Tibial nerve (tissue), 4 donors: Measurements from ENCODE around the gene DCXR.

Experiments
- CTCF ChIP-seq, 5 experiments: fragments of 200-600 bp in 3 of 5; fragments of 450-650 bp in 2 of 5; sonication (generic) in 3 of 5; IDR thresholded peaks; one replicate each; pipeline ENCODE4 v1.5.1; 2016 to 2019; ENCODE audit warnings: antibody characterized with exemption in 5 of 5, mild to moderate bottlenecking in 3 of 5, moderate library complexity in 2 of 5
- EP300 ChIP-seq, 2 donors: sonication (generic); formaldehyde crosslinking; IDR thresholded peaks; one replicate each; pipeline ENCODE4 v1.6.1; 2017; ENCODE audit warnings: antibody characterized with exemption in 2 of 2, mild to moderate bottlenecking in 1 of 2
- POLR2A ChIP-seq, 2 donors: fragments of 450-650 bp; IDR thresholded peaks; one replicate each; pipeline ENCODE4 v1.6.1; 2017; ENCODE audit warnings: antibody characterized with exemption in 2 of 2, mild to moderate bottlenecking in 2 of 2, moderate library complexity in 2 of 2

GRCh38 chr17:82011617-82012187 is 25.8 kb downstream of the DCXR start:
- TF ChIP-seq CTCF (IDR thresholded peaks at IDR 0.05) (no peak), POLR2A (IDR thresholded peaks at IDR 0.05) (no peak), EP300 (IDR thresholded peaks at IDR 0.05) (no peak)
